ENCODE results near the gene NCOR2. TPM values are rescaled to one million over a fixed set of nuclear protein-coding genes. Genes with fewer than 3 reads are reported as not detected.
A peak's percentile ranks its signal among the peaks of the same experiment; 100 is the strongest.

Gene NCOR2
- total and polyA plus RNA-seq, 7 donors, result 44.1 to 164 (median 134) TPM

DNA sequence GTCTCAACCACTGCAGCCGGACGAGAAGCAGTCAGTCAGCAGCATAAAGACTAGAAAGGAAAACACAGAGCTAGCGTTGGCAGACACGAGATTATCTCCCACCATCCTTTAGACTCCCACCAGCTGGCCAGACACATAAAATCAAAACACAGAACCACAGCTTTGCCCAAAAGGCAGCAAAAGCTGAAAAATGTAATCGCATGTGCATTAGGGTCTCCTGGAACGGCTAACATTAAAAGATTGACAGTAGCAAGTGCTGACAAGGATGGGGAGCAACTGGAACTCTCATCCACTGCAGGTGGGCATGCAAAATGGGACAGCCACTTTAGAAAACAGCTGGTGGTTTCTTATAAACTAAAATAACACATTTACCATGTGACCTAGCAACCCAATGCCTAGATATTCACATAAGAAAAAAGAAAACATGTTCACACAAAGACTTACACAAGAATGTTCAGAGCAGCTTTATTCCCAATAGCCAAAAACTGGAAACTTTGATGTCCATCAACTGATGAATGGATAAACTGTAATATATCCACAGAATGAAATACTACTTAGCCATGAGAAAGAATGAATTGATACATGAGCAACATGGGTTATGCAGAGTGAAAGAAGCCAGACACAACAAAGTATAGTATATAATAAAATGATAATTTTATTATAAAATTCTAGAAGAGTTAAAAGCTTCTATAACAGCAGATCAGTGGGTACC lies 37.7 kb downstream of the NCOR2 start:
- no peak for ATAC-seq
- intact Hi-C loops (cut with DNase I), result no loop called here
- TF ChIP-seq, protein P1, sequence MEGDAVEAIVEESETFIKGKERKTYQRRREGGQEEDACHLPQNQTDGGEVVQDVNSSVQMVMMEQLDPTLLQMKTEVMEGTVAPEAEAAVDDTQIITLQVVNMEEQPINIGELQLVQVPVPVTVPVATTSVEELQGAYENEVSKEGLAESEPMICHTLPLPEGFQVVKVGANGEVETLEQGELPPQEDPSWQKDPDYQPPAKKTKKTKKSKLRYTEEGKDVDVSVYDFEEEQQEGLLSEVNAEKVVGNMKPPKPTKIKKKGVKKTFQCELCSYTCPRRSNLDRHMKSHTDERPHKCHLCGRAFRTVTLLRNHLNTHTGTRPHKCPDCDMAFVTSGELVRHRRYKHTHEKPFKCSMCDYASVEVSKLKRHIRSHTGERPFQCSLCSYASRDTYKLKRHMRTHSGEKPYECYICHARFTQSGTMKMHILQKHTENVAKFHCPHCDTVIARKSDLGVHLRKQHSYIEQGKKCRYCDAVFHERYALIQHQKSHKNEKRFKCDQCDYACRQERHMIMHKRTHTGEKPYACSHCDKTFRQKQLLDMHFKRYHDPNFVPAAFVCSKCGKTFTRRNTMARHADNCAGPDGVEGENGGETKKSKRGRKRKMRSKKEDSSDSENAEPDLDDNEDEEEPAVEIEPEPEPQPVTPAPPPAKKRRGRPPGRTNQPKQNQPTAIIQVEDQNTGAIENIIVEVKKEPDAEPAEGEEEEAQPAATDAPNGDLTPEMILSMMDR (IDR thresholded peaks at IDR 0.05), result no peak
- Histone ChIP-seq H3K4me3 (no peak overlapping the region), H3K4me1 (peaks cover 31% of the 10 kb centered on the region), H3K27me3 (ENCODE audit: insufficient read depth in 3 of 3, low read length in 2 of 3) (no peaks in the 10 kb centered on the region), H3K36me3 (ENCODE audit: insufficient read depth in 1 of 2, low read depth in 1 of 2) (no peaks in the 10 kb centered on the region), H3K27ac (no peak overlapping the region), H3K9me3 (no peaks in the 10 kb centered on the region)
- WGBS, 3 donors, result 79 to 85% (median 82%) methylated on average over 6 of the region's 6 CpGs
- no peak for DNase-seq

DNA sequence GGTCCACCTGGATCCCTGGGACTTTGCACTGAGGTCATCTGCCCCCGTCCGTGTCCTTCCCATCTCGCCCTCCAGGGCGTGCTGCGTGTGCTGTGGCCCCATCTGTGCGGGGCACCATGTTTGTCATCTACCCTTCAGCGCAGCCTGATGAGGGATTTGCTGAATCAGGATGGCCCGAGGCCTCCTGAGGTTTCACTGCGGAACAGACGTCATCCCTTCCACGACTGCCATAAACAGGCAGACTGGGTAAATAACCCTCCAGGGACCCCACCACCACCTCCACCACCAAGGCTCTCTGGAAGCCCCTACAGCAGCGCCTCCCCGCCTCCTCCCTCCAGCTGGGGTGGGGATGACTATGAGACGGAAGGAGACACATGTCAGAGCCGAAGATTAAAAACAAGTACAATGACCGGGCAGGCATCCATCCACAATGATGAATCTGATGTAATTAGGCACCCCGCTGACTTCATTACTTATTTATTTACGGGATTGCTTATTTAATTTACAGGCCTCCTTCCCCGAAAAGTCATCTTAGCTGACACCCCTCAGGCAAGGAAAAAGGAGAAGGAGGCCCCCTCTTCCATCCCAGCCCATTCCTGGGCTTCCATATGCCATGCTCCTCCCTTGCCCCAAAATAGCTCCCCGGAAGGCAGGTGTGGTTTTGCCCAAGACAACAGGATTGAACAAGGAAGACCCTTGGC lies 39.4 kb downstream of the NCOR2 start:
- Histone ChIP-seq H3K4me1 (peaks cover 46% of the 10 kb centered on the region), H3K36me3 (ENCODE audit: insufficient read depth in 1 of 2, low read depth in 1 of 2) (no peaks in the 10 kb centered on the region), H3K9me3 (no peaks in the 10 kb centered on the region), H3K27ac (peak overlapping the region; percentile 72), H3K4me3 (no peak overlapping the region), H3K27me3 (ENCODE audit: insufficient read depth in 3 of 3, low read length in 2 of 3) (no peaks in the 10 kb centered on the region)
- ATAC-seq (no peak), DNase-seq (peak in 1 of 2 donors; percentile 68)
- WGBS, 3 donors, result 53 to 71% (median 61%) methylated on average over 20 of the region's 20 CpGs
- TF ChIP-seq, protein P1 (IDR thresholded peaks at IDR 0.05), result no peak
- intact Hi-C loops (cut with DNase I), result no loop called here

- H3K36me3 ChIP-seq (ENCODE audit: insufficient read depth in 1 of 2, low read depth in 1 of 2), result no peaks in the 10 kb centered on the region
Measured at GRCh38 chr12:124525927-124526692, 41.3 kb downstream of the NCOR2 start.

GRCh38 chr12:124525455-124525854 lies 42.0 kb downstream of the NCOR2 start:
- DNase-seq, result peak; percentile 75 to 92
- H3K9me3 ChIP-seq, result no peaks in the 10 kb centered on the region
- peak; percentile 90 to 93 (median 92) for ATAC-seq
- H3K4me1 ChIP-seq, result peaks cover 63% of the 10 kb centered on the region
- intact Hi-C loops (cut with DNase I), result no loop called here
- WGBS, 3 donors, result 27 to 38% (median 37%) methylated on average over 14 of the region's 14 CpGs
- no peaks in the 10 kb centered on the region for H3K36me3 ChIP-seq (ENCODE audit: insufficient read depth in 1 of 2, low read depth in 1 of 2)
- H3K4me3 ChIP-seq, result no peak overlapping the region
- no peaks in the 10 kb centered on the region for H3K27me3 ChIP-seq (ENCODE audit: insufficient read depth in 3 of 3, low read length in 2 of 3)
- peak overlapping the region; percentile 76 for H3K27ac ChIP-seq
- TF ChIP-seq, protein P1 (IDR thresholded peaks at IDR 0.05), result no peak

More at GRCh38 chr12:124525927-124526692, 41.3 kb downstream of the NCOR2 start:
- H3K4me1 ChIP-seq, result peaks cover 59% of the 10 kb centered on the region
- H3K27me3 ChIP-seq (ENCODE audit: insufficient read depth in 3 of 3, low read length in 2 of 3), result no peaks in the 10 kb centered on the region
- H3K27ac ChIP-seq, result peak overlapping the region; percentile 76
- no peaks in the 10 kb centered on the region for H3K9me3 ChIP-seq
- DNase-seq, result no peak
- 68 to 84% (median 77%) methylated on average over 13 of the region's 13 CpGs for WGBS, 3 donors
- intact Hi-C loops (cut with DNase I), result no loop called here
- no peak overlapping the region for H3K4me3 ChIP-seq
- ATAC-seq, result no peak
- TF ChIP-seq, protein P1 (IDR thresholded peaks at IDR 0.05), result no peak
